ENCODE data around the gene PPP1R12B.
"Not testable (repeated sequence)": the region's sequence is repeated elsewhere in the genome, so short reads cannot be mapped to it uniquely, and the experiment has no call there.

- TF ChIP-seq EZH2 (IDR thresholded peaks at IDR 0.05; ENCODE audit: low read length); CTCF (optimal IDR thresholded peaks at IDR 0.05 in 1 of 3, IDR thresholded peaks at IDR 0.05 in 1 of 3, conservative IDR thresholded peaks at IDR 0.05 in 1 of 3; ENCODE audit: extremely low read depth in 1 of 3, insufficient read depth in 2 of 3, low read length in 3 of 3): not testable (repeated sequence)
These were observed 278.5 kb downstream of the PPP1R12B start for GRCh38 chr1:202627036-202627435.

Data from keratinocyte (primary cell).